Effector memory CD8-positive, alpha-beta T cell (primary cell): ENCODE measurements around the gene PHEX.

Experiments used
- ATAC-seq: fragments of 150-1000 bp; cut with Tn5 transposase; replicated peaks from 2 replicates; pipeline ENCODE4 v1.10.0; 2021; ENCODE audit warnings: mild to moderate bottlenecking, moderate library complexity
- DNase-seq, 3 experiments: peaks; one replicate each; pipeline ENCODE4 v3.0.0; 2021
- H3K27ac Mint-ChIP-seq, 2 donors: one replicate each; pipeline ENCODE4 v1.8.0; 2022; ENCODE audit warnings: mild to moderate bottlenecking in 2 of 2, mixed read lengths in 2 of 2, moderate library complexity in 2 of 2
- H3K27me3 Mint-ChIP-seq, 2 donors: one replicate each; pipeline ENCODE4 v1.8.0; 2022; ENCODE audit warnings: mixed read lengths in 2 of 2
- H3K36me3 Mint-ChIP-seq: one replicate; pipeline ENCODE4 v1.8.0; 2022; ENCODE audit warnings: mild to moderate bottlenecking, moderate library complexity, mixed read lengths; ENCODE audit not compliant: insufficient read depth
- H3K4me1 Mint-ChIP-seq, 2 donors: one replicate each; pipeline ENCODE4 v1.8.0; 2022; ENCODE audit warnings: low read depth in 2 of 2, mixed read lengths in 2 of 2
- H3K4me3 Mint-ChIP-seq, 2 donors: one replicate each; pipeline ENCODE4 v1.8.0; 2022; ENCODE audit warnings: mild to moderate bottlenecking in 2 of 2, mixed read lengths in 2 of 2, moderate library complexity in 2 of 2
- H3K9me3 Mint-ChIP-seq, 2 donors: one replicate each; pipeline ENCODE4 v1.8.0; 2022; ENCODE audit warnings: mixed read lengths in 2 of 2

PHEX gene

GRCh38 chrX:22095286-22095685, 63.2 kb downstream of the PHEX start:
- Mint-ChIP-seq H3K9me3 (no peaks in the 10 kb centered on the region), H3K27ac (no peak overlapping the region), H3K36me3 (no peaks in the 10 kb centered on the region), H3K4me1 (no peaks in the 10 kb centered on the region), H3K4me3 (no peak overlapping the region), H3K27me3 (no peaks in the 10 kb centered on the region)
- DNase-seq (no peak), ATAC-seq (no peak)

- ATAC-seq (no peak), DNase-seq (no peak)
- Mint-ChIP-seq H3K36me3 (no peaks in the 10 kb centered on the region), H3K27me3 (no peaks in the 10 kb centered on the region), H3K27ac (no peak overlapping the region), H3K9me3 (no peaks in the 10 kb centered on the region), H3K4me3 (no peak overlapping the region), H3K4me1 (no peaks in the 10 kb centered on the region)
These were observed 63.7 kb downstream of the PHEX start for GRCh38 chrX:22095856-22096255.

- DNase-seq: no peak
- no peaks in the 10 kb centered on the region for H3K9me3 Mint-ChIP-seq
- no peak overlapping the region for H3K27ac Mint-ChIP-seq
- H3K4me3 Mint-ChIP-seq: no peak overlapping the region
- no peaks in the 10 kb centered on the region for H3K4me1 Mint-ChIP-seq
- H3K36me3 Mint-ChIP-seq: no peaks in the 10 kb centered on the region
- no peak for ATAC-seq
- H3K27me3 Mint-ChIP-seq: no peaks in the 10 kb centered on the region
These were observed 65.0 kb downstream of the PHEX start for GRCh38 chrX:22097012-22097694.

GRCh38 chrX:22105231-22105630, 73.1 kb downstream of the PHEX start:
- no peaks in the 10 kb centered on the region for H3K9me3 Mint-ChIP-seq
- H3K4me3 Mint-ChIP-seq: no peak overlapping the region
- no peaks in the 10 kb centered on the region for H3K4me1 Mint-ChIP-seq
- H3K36me3 Mint-ChIP-seq: no peaks in the 10 kb centered on the region
- no peaks in the 10 kb centered on the region for H3K27me3 Mint-ChIP-seq
- DNase-seq (no peak), ATAC-seq (no peak)
- no peak overlapping the region for H3K27ac Mint-ChIP-seq

- no peaks in the 10 kb centered on the region for H3K9me3 Mint-ChIP-seq
- H3K36me3 Mint-ChIP-seq: no peaks in the 10 kb centered on the region
- no peak overlapping the region for H3K4me3 Mint-ChIP-seq
- no peak for DNase-seq
- no peak overlapping the region for H3K27ac Mint-ChIP-seq
- no peaks in the 10 kb centered on the region for H3K4me1 Mint-ChIP-seq
- no peak for ATAC-seq
- no peaks in the 10 kb centered on the region for H3K27me3 Mint-ChIP-seq
These were observed 73.8 kb downstream of the PHEX start for GRCh38 chrX:22105971-22106370.

GRCh38 chrX:22109442-22109841, 77.3 kb downstream of the PHEX start:
- H3K36me3 Mint-ChIP-seq: no peaks in the 10 kb centered on the region
- H3K4me1 Mint-ChIP-seq: no peaks in the 10 kb centered on the region
- H3K9me3 Mint-ChIP-seq: no peaks in the 10 kb centered on the region
- ATAC-seq (no peak), DNase-seq (no peak)
- H3K27ac Mint-ChIP-seq: no peak overlapping the region
- H3K27me3 Mint-ChIP-seq: no peaks in the 10 kb centered on the region
- H3K4me3 Mint-ChIP-seq: no peak overlapping the region

- Mint-ChIP-seq H3K27ac (no peak overlapping the region), H3K4me3 (no peak overlapping the region), H3K27me3 (no peaks in the 10 kb centered on the region), H3K36me3 (no peaks in the 10 kb centered on the region), H3K9me3 (no peaks in the 10 kb centered on the region), H3K4me1 (no peaks in the 10 kb centered on the region)
- no peak for DNase-seq
- ATAC-seq: no peak
These were observed 78.8 kb downstream of the PHEX start for GRCh38 chrX:22110729-22111494.

- Mint-ChIP-seq H3K4me3 (no peak overlapping the region), H3K27ac (no peak overlapping the region), H3K4me1 (no peaks in the 10 kb centered on the region), H3K27me3 (no peaks in the 10 kb centered on the region), H3K36me3 (no peaks in the 10 kb centered on the region), H3K9me3 (no peaks in the 10 kb centered on the region)
- ATAC-seq: no peak
- DNase-seq: no peak
These were observed 84.8 kb downstream of the PHEX start for GRCh38 chrX:22116605-22117546.

- DNase-seq (no peak), ATAC-seq (no peak)
- Mint-ChIP-seq H3K27me3 (no peaks in the 10 kb centered on the region), H3K27ac (no peak overlapping the region), H3K36me3 (no peaks in the 10 kb centered on the region), H3K4me1 (no peaks in the 10 kb centered on the region), H3K4me3 (no peak overlapping the region), H3K9me3 (no peaks in the 10 kb centered on the region)
These were observed 85.5 kb downstream of the PHEX start for GRCh38 chrX:22117633-22118032.

- H3K9me3 Mint-ChIP-seq: no peaks in the 10 kb centered on the region
- no peak for DNase-seq
- no peaks in the 10 kb centered on the region for H3K27me3 Mint-ChIP-seq
- H3K4me3 Mint-ChIP-seq: no peak overlapping the region
- H3K36me3 Mint-ChIP-seq: no peaks in the 10 kb centered on the region
- ATAC-seq: no peak
- H3K4me1 Mint-ChIP-seq: no peaks in the 10 kb centered on the region
- H3K27ac Mint-ChIP-seq: no peak overlapping the region
These were observed 86.2 kb downstream of the PHEX start for GRCh38 chrX:22118161-22118830.

GRCh38 chrX:22121161-22121560, 89.0 kb downstream of the PHEX start:
- Mint-ChIP-seq H3K27ac (no peak overlapping the region), H3K36me3 (no peaks in the 10 kb centered on the region), H3K4me3 (no peak overlapping the region), H3K9me3 (no peaks in the 10 kb centered on the region), H3K4me1 (no peaks in the 10 kb centered on the region), H3K27me3 (no peaks in the 10 kb centered on the region)
- DNase-seq: no peak
- ATAC-seq: no peak

GRCh38 chrX:22122510-22122909, 90.4 kb downstream of the PHEX start:
- Mint-ChIP-seq H3K27me3 (no peaks in the 10 kb centered on the region), H3K36me3 (no peaks in the 10 kb centered on the region), H3K4me3 (no peak overlapping the region), H3K27ac (no peak overlapping the region), H3K9me3 (no peaks in the 10 kb centered on the region), H3K4me1 (no peaks in the 10 kb centered on the region)
- DNase-seq (no peak), ATAC-seq (no peak)

GRCh38 chrX:22124098-22124497, 92.0 kb downstream of the PHEX start:
- Mint-ChIP-seq H3K36me3 (no peaks in the 10 kb centered on the region), H3K27me3 (no peaks in the 10 kb centered on the region), H3K4me3 (no peak overlapping the region), H3K9me3 (no peaks in the 10 kb centered on the region), H3K27ac (no peak overlapping the region), H3K4me1 (no peaks in the 10 kb centered on the region)
- ATAC-seq: no peak
- DNase-seq: no peak
